Psoas muscle (tissue), 8 donors: ENCODE data around the gene ALK. TPM values are rescaled to one million over a fixed set of nuclear protein-coding genes. Genes with fewer than 3 reads are reported as not detected.

ENCODE experiments used
- ATAC-seq, 4 donors: fragments of 200-7000 bp; cut with Tn5 transposase; one replicate each; pipeline ENCODE4 v1.9.1; 2020; ENCODE audit warnings: moderate library complexity in 3 of 4, mild to moderate bottlenecking in 2 of 4
- DNase-seq, 2 donors: peaks; one replicate each; pipeline ENCODE4 v3.0.0-alpha.2; 2020
- H3K27ac ChIP-seq: fragments of 200-600 bp; one replicate; pipeline ENCODE4 v1.8.0; 2022
- H3K27me3 ChIP-seq, 3 donors: fragments of 200-600 bp in 1 of 3; one replicate each; pipeline versions ENCODE4 v1.6.1 to v1.8.0; 2013 to 2022; ENCODE audit warnings: low read length in 2 of 3, mild to moderate bottlenecking in 2 of 3, moderate library complexity in 1 of 3; ENCODE audit not compliant: insufficient read depth in 3 of 3
- H3K36me3 ChIP-seq, 2 donors: fragments of 200-600 bp in 1 of 2; one replicate each; pipeline versions ENCODE4 v1.6.1 to v1.8.0; 2013 to 2022; ENCODE audit warnings: low read depth in 1 of 2, mild to moderate bottlenecking in 1 of 2, moderate library complexity in 1 of 2; ENCODE audit not compliant: insufficient read depth in 1 of 2
- H3K4me1 ChIP-seq: fragments of 200-600 bp; one replicate; pipeline ENCODE4 v1.8.0; 2022
- H3K4me3 ChIP-seq: fragments of 200-600 bp; one replicate; pipeline ENCODE4 v1.8.0; 2022; ENCODE audit warnings: mild to moderate bottlenecking
- H3K9me3 ChIP-seq: fragments of 200-600 bp; one replicate; pipeline ENCODE4 v1.8.0; 2022
- WGBS, 3 donors: extraction: QIAGEN DNeasy Blood & Tissue Kit; methylation state at CpG; one replicate each; pipeline versions ENCODE4 v1.1.6 to v1.1.7; 2013; 5-methylcytosine and 5-hydroxymethylcytosine counted together
- intact Hi-C, 2 donors: fragments of 100-400 bp; cut with DNase I; formaldehyde crosslinking; loops; one replicate each; pipeline versions ENCODE4 v1.11.0 to v1.14.2; 2022
- polyA plus RNA-seq, 3 donors: library from polyadenylated mRNA; stranded (reverse); fragments of 200-250 nt; gene quantifications; one replicate each; pipeline ENCODE4 v1.2.3, GENCODE V29; 2013
- total RNA-seq, 4 donors: library from RNA; stranded (reverse); fragmentation: NEBNext Ultra II Directional in 2 of 4; extraction: Animal tissue kit (Norgen Biotek cat#: 25700) in 2 of 4; gene quantifications; one replicate each; pipeline versions ENCODE4 v1.2.1 to v1.2.4, GENCODE V29; 2021 to 2023
- TF ChIP-seq, protein P1 (sequence below): fragments of 200-600 bp; IDR thresholded peaks from one replicate; pipeline ENCODE4 v1.8.0; 2022; ENCODE audit warnings: antibody characterized with exemption
- donor health status: healthy with polysubstance abuse.
- donor health status: DM: no; HTN: no; CAD: no; lungs with moderate emphysema.
- donor health status: Bipolar disorder and iron deficiency.
- donor health status: healthy.
- donor health status: DM: yes; HTN: yes; CAD: no.
- donor health status: DM: no; HTN: no; CAD: no.
- donor health status: DM: no; HTN: no; CAD: no.
- donor health status: DM: yes; HTN: yes; CAD: no.

Gene ALK
- total and polyA plus RNA-seq, 7 donors = 0.03 to 0.32 (median 0.08) TPM; not detected in 2

DNA sequence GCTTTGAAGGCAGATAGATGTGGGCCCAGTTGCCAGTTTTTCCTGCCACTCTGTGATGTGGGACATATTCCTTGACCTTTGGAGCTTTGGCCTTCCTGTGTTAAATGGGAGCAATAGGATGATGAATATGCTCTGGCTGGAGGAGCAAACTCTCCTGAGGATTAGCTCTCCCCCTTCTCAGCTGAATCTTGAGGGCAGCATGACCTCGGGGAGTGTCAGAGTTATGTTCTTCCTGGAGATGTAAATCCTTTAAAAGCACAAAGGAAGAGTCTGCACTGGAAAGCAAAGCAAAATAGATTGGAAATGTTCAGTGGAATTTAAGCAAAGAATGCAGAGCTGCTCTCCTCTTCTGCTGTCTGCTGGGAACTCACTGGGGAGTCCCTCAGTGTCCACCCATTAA is 160.1 kb downstream of the ALK start:
- DNase-seq (no peak), ATAC-seq (no peak)
- TF ChIP-seq, protein P1, sequence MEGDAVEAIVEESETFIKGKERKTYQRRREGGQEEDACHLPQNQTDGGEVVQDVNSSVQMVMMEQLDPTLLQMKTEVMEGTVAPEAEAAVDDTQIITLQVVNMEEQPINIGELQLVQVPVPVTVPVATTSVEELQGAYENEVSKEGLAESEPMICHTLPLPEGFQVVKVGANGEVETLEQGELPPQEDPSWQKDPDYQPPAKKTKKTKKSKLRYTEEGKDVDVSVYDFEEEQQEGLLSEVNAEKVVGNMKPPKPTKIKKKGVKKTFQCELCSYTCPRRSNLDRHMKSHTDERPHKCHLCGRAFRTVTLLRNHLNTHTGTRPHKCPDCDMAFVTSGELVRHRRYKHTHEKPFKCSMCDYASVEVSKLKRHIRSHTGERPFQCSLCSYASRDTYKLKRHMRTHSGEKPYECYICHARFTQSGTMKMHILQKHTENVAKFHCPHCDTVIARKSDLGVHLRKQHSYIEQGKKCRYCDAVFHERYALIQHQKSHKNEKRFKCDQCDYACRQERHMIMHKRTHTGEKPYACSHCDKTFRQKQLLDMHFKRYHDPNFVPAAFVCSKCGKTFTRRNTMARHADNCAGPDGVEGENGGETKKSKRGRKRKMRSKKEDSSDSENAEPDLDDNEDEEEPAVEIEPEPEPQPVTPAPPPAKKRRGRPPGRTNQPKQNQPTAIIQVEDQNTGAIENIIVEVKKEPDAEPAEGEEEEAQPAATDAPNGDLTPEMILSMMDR = no peak
- Histone ChIP-seq H3K9me3 (no peaks in the 10 kb centered on the region), H3K27me3 (no peaks in the 10 kb centered on the region), H3K27ac (no peak overlapping the region), H3K4me3 (no peak overlapping the region), H3K4me1 (no peaks in the 10 kb centered on the region), H3K36me3 (no peaks in the 10 kb centered on the region)
- intact Hi-C loops = no loop called here
- WGBS, 3 donors = 45 to 57% (median 52%) methylated on average over 1 of the region's 1 CpG

- H3K4me1 ChIP-seq = no peaks in the 10 kb centered on the region
- H3K27ac ChIP-seq = no peak overlapping the region
- no peak overlapping the region for H3K4me3 ChIP-seq
- TF ChIP-seq, protein P1 = no peak
- H3K27me3 ChIP-seq = no peaks in the 10 kb centered on the region
- DNase-seq = no peak
- no peak for ATAC-seq
- 88 to 97% (median 92%) methylated on average over 3 of the region's 3 CpGs for WGBS, 3 donors
- intact Hi-C loops = no loop called here
- no peaks in the 10 kb centered on the region for H3K9me3 ChIP-seq
- H3K36me3 ChIP-seq = no peaks in the 10 kb centered on the region
Measured at GRCh38 chr2:29760008-29760407, 161.4 kb downstream of the ALK start.

DNA sequence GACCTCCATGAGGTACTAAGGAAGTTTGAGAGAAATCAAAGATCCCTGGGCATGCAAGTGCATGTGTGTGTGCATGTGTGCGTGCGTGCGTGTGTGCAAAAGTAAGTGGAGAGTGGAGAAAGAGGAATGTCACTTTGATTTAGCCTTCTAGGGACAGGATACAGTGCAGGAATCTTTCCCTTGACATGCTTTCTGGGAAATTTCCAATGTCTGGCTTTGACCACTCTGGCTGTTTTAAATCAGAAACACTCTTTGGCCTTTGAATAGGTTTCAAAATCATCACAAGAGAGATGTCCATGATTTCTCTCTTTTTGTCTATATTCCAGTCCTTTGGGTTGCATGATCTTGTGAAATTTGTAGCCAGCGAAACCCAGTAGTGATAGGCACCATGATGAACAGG is 162.0 kb downstream of the ALK start:
- Histone ChIP-seq H3K9me3 (no peaks in the 10 kb centered on the region), H3K27me3 (no peaks in the 10 kb centered on the region), H3K4me1 (no peaks in the 10 kb centered on the region), H3K4me3 (no peak overlapping the region), H3K27ac (no peak overlapping the region), H3K36me3 (no peaks in the 10 kb centered on the region)
- TF ChIP-seq, protein P1 = no peak
- WGBS, 3 donors = 75 to 82% (median 82%) methylated on average over 4 of the region's 4 CpGs
- intact Hi-C loops = no loop called here
- DNase-seq = no peak
- ATAC-seq = no peak

GRCh38 chr2:29755829-29756228 is 165.6 kb downstream of the ALK start:
- DNase-seq (no peak), ATAC-seq (no peak)
- intact Hi-C loops = no loop called here
- no peaks in the 10 kb centered on the region for H3K36me3 ChIP-seq
- TF ChIP-seq, protein P1 = no peak
- no peak overlapping the region for H3K4me3 ChIP-seq
- H3K9me3 ChIP-seq = no peaks in the 10 kb centered on the region
- no peaks in the 10 kb centered on the region for H3K4me1 ChIP-seq
- 63 to 86% (median 79%) methylated on average over 5 of the region's 5 CpGs for WGBS, 3 donors
- no peak overlapping the region for H3K27ac ChIP-seq
- no peaks in the 10 kb centered on the region for H3K27me3 ChIP-seq

DNA sequence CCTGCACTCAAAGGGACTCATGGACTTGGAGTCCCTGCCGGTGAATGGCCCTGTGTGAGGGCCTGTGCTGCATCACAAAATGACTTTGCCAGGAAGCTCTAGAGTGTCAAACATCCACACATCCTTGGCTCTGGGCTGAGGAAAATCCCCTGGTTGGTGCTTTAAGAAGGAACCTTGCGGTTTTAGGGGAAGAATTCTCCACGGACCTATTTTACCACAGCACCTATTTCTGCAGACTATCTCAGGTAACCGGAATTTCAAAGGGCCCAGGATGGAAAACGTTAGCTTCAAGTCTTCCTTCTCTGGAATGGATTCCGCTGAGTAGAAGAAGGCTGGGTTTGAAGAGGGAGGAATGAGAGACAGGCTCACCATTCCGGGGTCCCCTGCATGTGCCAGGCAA is 166.2 kb downstream of the ALK start:
- no peak overlapping the region for H3K4me3 ChIP-seq
- no peak overlapping the region for H3K27ac ChIP-seq
- no peak for DNase-seq
- intact Hi-C loops = no loop called here
- TF ChIP-seq, protein P1 = no peak
- no peaks in the 10 kb centered on the region for H3K36me3 ChIP-seq
- 85 to 92% (median 89%) methylated on average over 7 of the region's 7 CpGs for WGBS, 3 donors
- no peaks in the 10 kb centered on the region for H3K9me3 ChIP-seq
- no peak for ATAC-seq
- H3K27me3 ChIP-seq = no peaks in the 10 kb centered on the region
- no peaks in the 10 kb centered on the region for H3K4me1 ChIP-seq
